ENCODE measurements around the gene CDH2.

GRCh38 chr18:28212060-28212459 is 35.1 kb upstream of the CDH2 start:
- TF ChIP-seq CTCF (IDR thresholded peaks at IDR 0.05) = no peak
- TF ChIP-seq POLR2A (IDR thresholded peaks at IDR 0.05) = no peak

All from lower leg skin (tissue), 3 donors.